ENCODE results near the gene SCN5A.

DNA sequence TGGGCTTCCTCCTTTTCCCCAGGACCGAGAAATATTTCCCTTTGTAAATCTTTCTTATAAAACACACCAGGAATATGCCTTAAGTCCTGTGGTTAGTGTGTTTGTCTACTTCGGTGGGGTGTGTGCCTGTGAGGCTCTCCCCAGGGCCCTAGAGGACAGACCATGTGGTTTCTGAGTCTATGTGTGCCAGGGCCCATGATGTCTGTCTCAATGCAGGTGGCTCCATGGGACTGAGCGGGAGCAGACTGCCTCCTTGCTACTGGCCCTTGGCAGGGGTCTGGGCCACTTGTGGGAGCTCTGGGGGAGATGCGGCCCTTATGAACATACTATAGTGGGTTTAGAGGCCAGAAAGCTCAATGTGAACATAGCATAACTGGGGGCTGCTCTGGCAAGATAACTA, 37.6 kb downstream of the SCN5A start:
- TF ChIP-seq, protein P1, sequence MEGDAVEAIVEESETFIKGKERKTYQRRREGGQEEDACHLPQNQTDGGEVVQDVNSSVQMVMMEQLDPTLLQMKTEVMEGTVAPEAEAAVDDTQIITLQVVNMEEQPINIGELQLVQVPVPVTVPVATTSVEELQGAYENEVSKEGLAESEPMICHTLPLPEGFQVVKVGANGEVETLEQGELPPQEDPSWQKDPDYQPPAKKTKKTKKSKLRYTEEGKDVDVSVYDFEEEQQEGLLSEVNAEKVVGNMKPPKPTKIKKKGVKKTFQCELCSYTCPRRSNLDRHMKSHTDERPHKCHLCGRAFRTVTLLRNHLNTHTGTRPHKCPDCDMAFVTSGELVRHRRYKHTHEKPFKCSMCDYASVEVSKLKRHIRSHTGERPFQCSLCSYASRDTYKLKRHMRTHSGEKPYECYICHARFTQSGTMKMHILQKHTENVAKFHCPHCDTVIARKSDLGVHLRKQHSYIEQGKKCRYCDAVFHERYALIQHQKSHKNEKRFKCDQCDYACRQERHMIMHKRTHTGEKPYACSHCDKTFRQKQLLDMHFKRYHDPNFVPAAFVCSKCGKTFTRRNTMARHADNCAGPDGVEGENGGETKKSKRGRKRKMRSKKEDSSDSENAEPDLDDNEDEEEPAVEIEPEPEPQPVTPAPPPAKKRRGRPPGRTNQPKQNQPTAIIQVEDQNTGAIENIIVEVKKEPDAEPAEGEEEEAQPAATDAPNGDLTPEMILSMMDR (IDR thresholded peaks at IDR 0.05; ENCODE audit: low read length) = no peak
- no peak for TF ChIP-seq EZH2 (optimal IDR thresholded peaks at IDR 0.05; ENCODE audit: low read depth, low read length)

Measured in MM.1S (cell line).